GM12878 (cell line): ENCODE measurements around the gene VASP. TPM values are rescaled to one million over a fixed set of nuclear protein-coding genes. Genes with fewer than 3 reads are reported as not detected.

Experiments used
- CUX1 ChIP-seq: IDR thresholded peaks from 2 replicates; pipeline ENCODE4 v1.6.1; 2012; ENCODE audit warnings: improper control_type of control experiment, low read depth, low read length; ENCODE audit not compliant: insufficient replicate concordance
- EP300 ChIP-seq, 2 experiments: fragments of 150-350 bp in 1 of 2; IDR thresholded peaks; 2 replicates each; pipeline ENCODE4 v1.6.1; 2011 to 2012; ENCODE audit warnings: low read depth in 2 of 2, low read length in 2 of 2, borderline replicate concordance in 1 of 2, improper control_type of control experiment in 1 of 2, inconsistent platforms in 1 of 2; ENCODE audit not compliant: control insufficient read depth in 1 of 2
- FOXK2 ChIP-seq: fragments of 450-650 bp; IDR thresholded peaks from 2 replicates; pipeline ENCODE4 v1.6.1; 2017; ENCODE audit warnings: mild to moderate bottlenecking, moderate library complexity
- NKRF ChIP-seq: fragments of 450-650 bp; conservative IDR thresholded peaks from 2 replicates; pipeline ENCODE4 v1.6.1; 2017; ENCODE audit warnings: mild to moderate bottlenecking, moderate library complexity
- ZNF592 ChIP-seq: fragments of 450-650 bp; IDR thresholded peaks from 2 replicates; pipeline ENCODE4 v1.6.1; 2017; ENCODE audit warnings: mild to moderate bottlenecking, moderate library complexity
- polyA plus RNA-seq, 11 experiments: library from polyadenylated mRNA; depleted of rRNA in 4 of 11; unstranded in 6 of 11; stranded (reverse) in 5 of 11; fragments of >200 nt; fragmentation: Nextera tagmentation in 4 of 11; fragmentation: Illumina TruSeq in 1 of 11; extraction: Ambion mirVana in 4 of 11; extraction: Trizol in 1 of 11; gene quantifications; 1 replicate in 1 of 11; 2 replicates in 10 of 11; pipeline versions ENCODE4 v1.2.1 to v1.2.3, GENCODE V29; 2011 to 2016; ENCODE audit warnings: inconsistent platforms in 2 of 11, missing spikeins in 2 of 11, low read depth in 1 of 11
- total RNA-seq, 4 experiments: library from RNA; depleted of rRNA in 3 of 4; stranded (reverse); fragments of >200 nt in 3 of 4; fragmentation: Illumina TruSeq in 1 of 4; extraction: Trizol in 1 of 4; gene quantifications; 2 replicates each; pipeline versions ENCODE4 v1.2.1 to v1.2.3, GENCODE V29; 2013 to 2021

The VASP gene
- total and polyA plus RNA-seq, 10 of the 15 experiments (the other 5 are each of a cell fraction or from before 2014, with no cell fraction given), result 19.5 to 298 (median 84.8) TPM

- no peak for TF ChIP-seq ZNF592
- no peak for TF ChIP-seq FOXK2
- no peak for TF ChIP-seq NKRF
- no peak for TF ChIP-seq CUX1
- TF ChIP-seq EP300 (IDR thresholded peaks at IDR 0.05; ENCODE audit: borderline replicate concordance in 1 of 2, control insufficient read depth in 1 of 2, low read depth in 2 of 2, low read length in 2 of 2), result no peak
- TF ChIP-seq, all 136 proteins: peak for 0
Observed at GRCh38 chr19:45505151-45505995, 1.9 kb upstream of the VASP start (continued).
